HL-60 (cell line): ENCODE results near the gene C19orf53.

Source experiments
- DNase-seq, 2 experiments: peaks; one replicate each; pipeline ENCODE4 v3.0.0-alpha.2; 2010 to 2020; ENCODE audit warnings: low read depth in 1 of 2, low spot score in 1 of 2
- H3K27ac ChIP-seq: fragments of 250-450 bp; sonication (Bioruptor Pico); replicated peaks from 2 replicates; pipeline ENCODE4 v1.5.1; 2020; ENCODE audit warnings: mild to moderate bottlenecking, moderate library complexity
- H3K27me3 ChIP-seq: fragments of 250-450 bp; sonication (Bioruptor Pico); 2 replicates; pipeline ENCODE4 v1.5.1; 2021; ENCODE audit warnings: mild to moderate bottlenecking, moderate library complexity; ENCODE audit not compliant: insufficient read depth, poor library complexity, severe bottlenecking
- H3K4me3 ChIP-seq: replicated peaks from 2 replicates; pipeline ENCODE4 v1.5.1; 2011; ENCODE audit warnings: mild to moderate bottlenecking, control low read depth, low read length; ENCODE audit not compliant: insufficient read depth
- GABPA ChIP-seq: IDR thresholded peaks from 2 replicates; pipeline ENCODE4 v1.6.1; 2012; ENCODE audit warnings: low read depth
- POLR2AphosphoS5 ChIP-seq: IDR thresholded peaks from 2 replicates; pipeline ENCODE4 v1.6.1; 2012; ENCODE audit warnings: low read depth
- SPI1 ChIP-seq: IDR thresholded peaks from 2 replicates; pipeline ENCODE4 v1.6.1; 2012; ENCODE audit warnings: low read depth, mild to moderate bottlenecking, borderline replicate concordance
- TF ChIP-seq, protein P1 (sequence below): IDR thresholded peaks from 2 replicates; pipeline ENCODE4 v1.6.1; 2012; ENCODE audit warnings: low read depth; ENCODE audit not compliant: insufficient replicate concordance
- TF ChIP-seq, protein P2 (sequence below): IDR thresholded peaks from one replicate; pipeline ENCODE4 v1.5.1; 2011; ENCODE audit warnings: low read length, control low read depth, inconsistent platforms; ENCODE audit not compliant: insufficient read depth

The C19orf53 gene

DNA sequence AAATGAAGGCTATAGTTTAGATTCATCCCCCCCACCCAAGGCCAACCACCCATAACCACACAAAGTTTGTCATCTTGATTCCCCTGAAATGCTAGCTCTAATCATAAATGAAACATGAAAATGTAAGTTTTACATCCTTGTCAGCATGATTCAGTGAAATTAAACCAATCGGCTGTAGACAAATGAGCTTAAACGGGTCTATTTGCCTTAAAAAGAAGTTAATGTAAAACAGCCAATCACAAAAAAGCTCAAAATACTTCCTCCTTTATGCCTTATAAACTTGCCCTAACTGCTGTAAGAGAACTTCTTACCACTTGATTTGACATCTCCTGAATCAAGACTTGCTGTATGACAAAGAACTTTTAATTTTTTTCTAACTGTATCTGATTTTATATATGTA lies 44.4 kb upstream of the C19orf53 start:
- Histone ChIP-seq H3K27me3 (no peaks in the 10 kb centered on the region), H3K27ac (no peak overlapping the region), H3K4me3 (no peak overlapping the region)
- DNase-seq, result no peak
- TF ChIP-seq POLR2AphosphoS5, result no peak
- TF ChIP-seq GABPA, result no peak
- TF ChIP-seq, protein P1, sequence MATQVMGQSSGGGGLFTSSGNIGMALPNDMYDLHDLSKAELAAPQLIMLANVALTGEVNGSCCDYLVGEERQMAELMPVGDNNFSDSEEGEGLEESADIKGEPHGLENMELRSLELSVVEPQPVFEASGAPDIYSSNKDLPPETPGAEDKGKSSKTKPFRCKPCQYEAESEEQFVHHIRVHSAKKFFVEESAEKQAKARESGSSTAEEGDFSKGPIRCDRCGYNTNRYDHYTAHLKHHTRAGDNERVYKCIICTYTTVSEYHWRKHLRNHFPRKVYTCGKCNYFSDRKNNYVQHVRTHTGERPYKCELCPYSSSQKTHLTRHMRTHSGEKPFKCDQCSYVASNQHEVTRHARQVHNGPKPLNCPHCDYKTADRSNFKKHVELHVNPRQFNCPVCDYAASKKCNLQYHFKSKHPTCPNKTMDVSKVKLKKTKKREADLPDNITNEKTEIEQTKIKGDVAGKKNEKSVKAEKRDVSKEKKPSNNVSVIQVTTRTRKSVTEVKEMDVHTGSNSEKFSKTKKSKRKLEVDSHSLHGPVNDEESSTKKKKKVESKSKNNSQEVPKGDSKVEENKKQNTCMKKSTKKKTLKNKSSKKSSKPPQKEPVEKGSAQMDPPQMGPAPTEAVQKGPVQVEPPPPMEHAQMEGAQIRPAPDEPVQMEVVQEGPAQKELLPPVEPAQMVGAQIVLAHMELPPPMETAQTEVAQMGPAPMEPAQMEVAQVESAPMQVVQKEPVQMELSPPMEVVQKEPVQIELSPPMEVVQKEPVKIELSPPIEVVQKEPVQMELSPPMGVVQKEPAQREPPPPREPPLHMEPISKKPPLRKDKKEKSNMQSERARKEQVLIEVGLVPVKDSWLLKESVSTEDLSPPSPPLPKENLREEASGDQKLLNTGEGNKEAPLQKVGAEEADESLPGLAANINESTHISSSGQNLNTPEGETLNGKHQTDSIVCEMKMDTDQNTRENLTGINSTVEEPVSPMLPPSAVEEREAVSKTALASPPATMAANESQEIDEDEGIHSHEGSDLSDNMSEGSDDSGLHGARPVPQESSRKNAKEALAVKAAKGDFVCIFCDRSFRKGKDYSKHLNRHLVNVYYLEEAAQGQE, result no peak
- no peak for TF ChIP-seq SPI1
- TF ChIP-seq, protein P2, sequence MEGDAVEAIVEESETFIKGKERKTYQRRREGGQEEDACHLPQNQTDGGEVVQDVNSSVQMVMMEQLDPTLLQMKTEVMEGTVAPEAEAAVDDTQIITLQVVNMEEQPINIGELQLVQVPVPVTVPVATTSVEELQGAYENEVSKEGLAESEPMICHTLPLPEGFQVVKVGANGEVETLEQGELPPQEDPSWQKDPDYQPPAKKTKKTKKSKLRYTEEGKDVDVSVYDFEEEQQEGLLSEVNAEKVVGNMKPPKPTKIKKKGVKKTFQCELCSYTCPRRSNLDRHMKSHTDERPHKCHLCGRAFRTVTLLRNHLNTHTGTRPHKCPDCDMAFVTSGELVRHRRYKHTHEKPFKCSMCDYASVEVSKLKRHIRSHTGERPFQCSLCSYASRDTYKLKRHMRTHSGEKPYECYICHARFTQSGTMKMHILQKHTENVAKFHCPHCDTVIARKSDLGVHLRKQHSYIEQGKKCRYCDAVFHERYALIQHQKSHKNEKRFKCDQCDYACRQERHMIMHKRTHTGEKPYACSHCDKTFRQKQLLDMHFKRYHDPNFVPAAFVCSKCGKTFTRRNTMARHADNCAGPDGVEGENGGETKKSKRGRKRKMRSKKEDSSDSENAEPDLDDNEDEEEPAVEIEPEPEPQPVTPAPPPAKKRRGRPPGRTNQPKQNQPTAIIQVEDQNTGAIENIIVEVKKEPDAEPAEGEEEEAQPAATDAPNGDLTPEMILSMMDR, result no peak

DNA sequence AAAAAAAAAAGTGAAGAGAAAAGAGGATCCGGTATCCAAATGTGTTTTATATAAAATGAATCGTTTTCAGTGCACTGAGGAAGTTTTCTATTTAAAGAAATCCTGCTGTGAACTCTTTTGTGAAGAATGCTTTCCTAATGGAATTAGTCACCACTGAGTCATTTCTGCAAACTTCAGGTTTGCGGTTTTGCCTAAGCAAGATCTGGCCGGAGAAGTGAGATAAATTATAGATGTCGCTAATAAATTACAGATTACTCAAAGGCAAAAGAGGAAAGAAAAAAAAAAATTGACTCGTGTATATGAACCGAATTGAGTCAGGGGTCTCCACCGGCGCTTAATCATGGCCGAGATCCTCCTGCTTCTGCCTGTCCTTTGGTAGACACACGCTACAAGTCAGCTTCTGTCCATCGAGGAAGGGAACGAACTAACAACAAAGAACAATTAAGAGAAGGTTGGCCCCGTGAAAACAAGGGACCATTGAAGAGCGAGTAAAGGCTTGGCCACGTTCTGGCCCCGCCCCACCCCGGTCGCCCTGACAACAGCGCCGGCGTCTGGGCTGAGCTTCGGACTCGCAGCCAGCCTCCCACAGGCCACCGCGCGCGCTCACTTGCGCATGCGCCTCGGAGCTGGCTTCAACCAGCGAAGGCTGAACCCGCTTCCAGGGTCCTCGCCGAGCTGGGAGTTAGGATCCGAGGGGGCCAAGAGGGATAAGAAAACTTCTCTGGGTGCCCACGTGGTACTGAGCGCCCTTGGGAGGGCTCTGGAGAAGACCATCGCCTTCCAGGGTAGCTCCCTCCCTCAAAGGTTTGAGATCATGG lies 42.9 kb upstream of the C19orf53 start:
- peak; percentile 88 to 95 for DNase-seq
- Histone ChIP-seq H3K4me3 (peak overlapping the region; percentile 53), H3K27ac (peak overlapping the region; percentile 68), H3K27me3 (no peaks in the 10 kb centered on the region)
- TF ChIP-seq SPI1, result no peak
- TF ChIP-seq GABPA, result no peak
- peak; percentile 57; the same call in 1 of the 2 replicates for TF ChIP-seq POLR2AphosphoS5
- TF ChIP-seq, protein P2, result no peak

DNA sequence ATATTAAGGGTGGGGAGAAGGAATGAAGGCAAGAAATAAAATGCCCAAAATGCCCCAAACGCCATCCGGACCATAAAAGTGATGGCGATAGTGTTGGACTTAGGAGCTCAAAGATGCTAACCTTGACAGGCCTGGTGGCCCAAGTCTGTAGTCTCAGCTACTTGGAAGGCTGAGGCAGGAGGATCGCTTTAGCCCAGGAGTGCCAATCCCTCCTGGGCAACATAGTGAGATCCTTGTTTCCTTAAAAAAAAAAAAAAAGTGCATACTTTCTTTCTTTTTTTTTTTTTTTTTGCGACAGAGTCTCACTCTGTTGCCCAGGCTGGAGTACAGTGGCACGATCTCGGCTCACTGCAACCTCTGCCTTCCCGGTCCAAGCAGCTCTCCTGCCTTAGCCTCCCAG lies 41.9 kb upstream of the C19orf53 start:
- no peaks in the 10 kb centered on the region for H3K27me3 ChIP-seq
- H3K4me3 ChIP-seq, result no peak overlapping the region
- H3K27ac ChIP-seq, result no peak overlapping the region
- TF ChIP-seq GABPA (no peak), SPI1 (no peak), POLR2AphosphoS5 (no peak)
- TF ChIP-seq, protein P2, result no peak
- TF ChIP-seq, protein P1, result no peak
- no peak for DNase-seq

DNA sequence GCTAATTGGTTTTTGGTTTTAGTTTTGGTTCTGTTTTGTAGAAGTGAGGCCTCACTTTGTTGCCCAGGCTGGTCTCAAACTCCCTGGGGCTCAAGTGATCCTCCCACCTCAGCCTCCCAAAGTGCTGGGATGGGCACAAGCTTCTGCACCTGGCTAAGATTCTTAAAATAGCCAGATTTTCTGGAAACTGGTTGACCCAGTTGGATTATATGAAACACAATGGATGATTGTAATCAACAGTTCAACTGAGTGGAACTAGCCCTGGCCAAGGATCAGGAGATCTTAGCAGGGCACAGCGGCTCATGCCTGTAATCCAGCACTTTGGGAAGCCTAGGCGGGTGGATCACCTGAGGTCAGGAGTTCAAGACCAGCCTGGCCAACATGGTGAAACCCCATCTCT lies 39.5 kb upstream of the C19orf53 start:
- DNase-seq, result no peak
- Histone ChIP-seq H3K27me3 (no peaks in the 10 kb centered on the region), H3K4me3 (no peak overlapping the region), H3K27ac (no peak overlapping the region)
- TF ChIP-seq, protein P1, result no peak
